K562 (cell line): Measurements from ENCODE around the gene SLC48A1. TPM values are rescaled to one million over a fixed set of nuclear protein-coding genes. Genes with fewer than 3 reads are reported as not detected.

Experiments used
- MECOM ChIP-seq: fragments of 250-450 bp; sonication (Bioruptor Pico); IDR thresholded peaks from 2 replicates; pipeline ENCODE4 v1.8.0; 2022; ENCODE audit warnings: inconsistent platforms
- NBN ChIP-seq: fragments of 450-650 bp; IDR thresholded peaks from 2 replicates; pipeline ENCODE4 v1.6.1; 2016; ENCODE audit warnings: low read depth, mild to moderate bottlenecking
- PTTG1 ChIP-seq: fragments of 450-650 bp; IDR thresholded peaks from 2 replicates; pipeline ENCODE4 v1.6.1; 2016; ENCODE audit warnings: low read depth, mild to moderate bottlenecking, missing genetic modification characterization, missing compliant biosample characterization
- TCF7L2 ChIP-seq: fragments of 150-350 bp; IDR thresholded peaks from 2 replicates; pipeline ENCODE4 v1.6.1; 2016; ENCODE audit warnings: low read depth, mild to moderate bottlenecking, low read length, moderate library complexity
- ZNF696 ChIP-seq: fragments of 250-450 bp; sonication (Bioruptor Pico); conservative IDR thresholded peaks from 2 replicates; pipeline ENCODE4 v1.4.0; 2020; ENCODE audit warnings: mild to moderate bottlenecking, moderate library complexity
- polyA plus RNA-seq, 8 experiments: library from polyadenylated mRNA; depleted of rRNA in 4 of 8; stranded (reverse) in 5 of 8; unstranded in 3 of 8; fragments of >200 nt; fragmentation: Nextera tagmentation in 2 of 8; fragmentation: Illumina TruSeq in 1 of 8; extraction: Ambion mirVana in 2 of 8; extraction: Trizol in 1 of 8; gene quantifications; 2 replicates each; pipeline versions ENCODE4 v1.2.1 to v1.2.3, GENCODE V29; 2011 to 2014; ENCODE audit warnings: inconsistent platforms in 1 of 8, missing spikeins in 1 of 8
- total RNA-seq, 7 experiments: library from RNA; depleted of rRNA in 6 of 7; stranded (reverse); fragments of >200 nt in 6 of 7; fragmentation: Illumina TruSeq in 2 of 7; extraction: Trizol in 2 of 7; gene quantifications; 2 replicates each; pipeline versions ENCODE4 v1.2.1 to v1.2.3, GENCODE V29; 2011 to 2021; ENCODE audit warnings: low replicate concordance in 1 of 7
- TF ChIP-seq, protein P1 (sequence below): fragments of 450-650 bp; formaldehyde crosslinking; IDR thresholded peaks from 2 replicates; pipeline ENCODE4 v1.4.0; 2020; ENCODE audit warnings: mild to moderate bottlenecking, mixed read lengths
- TF ChIP-seq, protein P2 (sequence below): fragments of 150-350 bp; conservative IDR thresholded peaks from 2 replicates; pipeline ENCODE4 v1.6.1; 2014; ENCODE audit warnings: low read length
- TF ChIP-seq, protein P3 (sequence below): fragments of 450-650 bp; formaldehyde crosslinking; IDR thresholded peaks from 2 replicates; pipeline ENCODE4 v1.4.0; 2020; ENCODE audit warnings: mild to moderate bottlenecking, moderate library complexity

SLC48A1 gene
- total and polyA plus RNA-seq, 9 of the 15 experiments (the other 6 are each of a cell fraction or from before 2014, with no cell fraction given), result 10.7 to 37.5 (median 18.7) TPM

DNA sequence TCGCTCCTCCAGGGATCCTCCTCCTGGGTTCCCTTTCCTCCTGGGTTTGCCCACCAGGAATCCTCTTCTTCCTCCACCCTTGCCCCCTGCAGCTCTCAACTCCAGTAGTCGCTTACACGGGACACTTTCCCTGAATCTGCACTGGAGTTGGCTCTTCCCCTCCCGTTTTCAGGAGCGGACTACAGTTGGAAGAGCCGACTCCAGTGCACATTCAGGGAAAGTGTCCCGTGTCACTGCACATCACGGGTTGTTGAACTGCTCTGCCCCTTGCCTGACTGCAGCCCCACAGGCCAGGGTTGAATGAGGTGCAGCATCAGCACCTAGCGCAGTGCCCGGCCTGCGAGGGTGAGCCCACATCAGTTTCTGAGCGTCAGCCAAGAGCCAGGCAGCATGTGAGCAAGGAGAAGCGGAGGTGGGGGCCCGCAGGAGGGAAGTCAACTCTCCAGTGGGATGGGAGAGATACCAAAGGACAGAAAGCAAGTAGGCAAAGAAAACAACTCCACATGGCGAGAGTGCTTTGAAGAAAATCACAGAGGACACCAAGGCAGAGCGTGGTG, 27.5 kb upstream of the SLC48A1 start (continued):
- TF ChIP-seq, protein P1, sequence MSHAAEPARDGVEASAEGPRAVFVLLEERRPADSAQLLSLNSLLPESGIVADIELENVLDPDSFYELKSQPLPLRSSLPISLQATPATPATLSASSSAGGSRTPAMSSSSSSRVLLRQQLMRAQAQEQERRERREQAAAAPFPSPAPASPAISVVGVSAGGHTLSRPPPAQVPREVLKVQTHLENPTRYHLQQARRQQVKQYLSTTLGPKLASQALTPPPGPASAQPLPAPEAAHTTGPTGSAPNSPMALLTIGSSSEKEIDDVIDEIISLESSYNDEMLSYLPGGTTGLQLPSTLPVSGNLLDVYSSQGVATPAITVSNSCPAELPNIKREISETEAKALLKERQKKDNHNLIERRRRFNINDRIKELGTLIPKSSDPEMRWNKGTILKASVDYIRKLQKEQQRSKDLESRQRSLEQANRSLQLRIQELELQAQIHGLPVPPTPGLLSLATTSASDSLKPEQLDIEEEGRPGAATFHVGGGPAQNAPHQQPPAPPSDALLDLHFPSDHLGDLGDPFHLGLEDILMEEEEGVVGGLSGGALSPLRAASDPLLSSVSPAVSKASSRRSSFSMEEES (CRISPR knock-in tag), result no peak
- TF ChIP-seq, protein P2, sequence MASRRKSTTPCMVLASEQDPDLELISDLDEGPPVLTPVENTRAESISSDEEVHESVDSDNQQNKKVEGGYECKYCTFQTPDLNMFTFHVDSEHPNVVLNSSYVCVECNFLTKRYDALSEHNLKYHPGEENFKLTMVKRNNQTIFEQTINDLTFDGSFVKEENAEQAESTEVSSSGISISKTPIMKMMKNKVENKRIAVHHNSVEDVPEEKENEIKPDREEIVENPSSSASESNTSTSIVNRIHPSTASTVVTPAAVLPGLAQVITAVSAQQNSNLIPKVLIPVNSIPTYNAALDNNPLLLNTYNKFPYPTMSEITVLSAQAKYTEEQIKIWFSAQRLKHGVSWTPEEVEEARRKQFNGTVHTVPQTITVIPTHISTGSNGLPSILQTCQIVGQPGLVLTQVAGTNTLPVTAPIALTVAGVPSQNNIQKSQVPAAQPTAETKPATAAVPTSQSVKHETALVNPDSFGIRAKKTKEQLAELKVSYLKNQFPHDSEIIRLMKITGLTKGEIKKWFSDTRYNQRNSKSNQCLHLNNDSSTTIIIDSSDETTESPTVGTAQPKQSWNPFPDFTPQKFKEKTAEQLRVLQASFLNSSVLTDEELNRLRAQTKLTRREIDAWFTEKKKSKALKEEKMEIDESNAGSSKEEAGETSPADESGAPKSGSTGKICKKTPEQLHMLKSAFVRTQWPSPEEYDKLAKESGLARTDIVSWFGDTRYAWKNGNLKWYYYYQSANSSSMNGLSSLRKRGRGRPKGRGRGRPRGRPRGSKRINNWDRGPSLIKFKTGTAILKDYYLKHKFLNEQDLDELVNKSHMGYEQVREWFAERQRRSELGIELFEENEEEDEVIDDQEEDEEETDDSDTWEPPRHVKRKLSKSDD, result no peak
- TF ChIP-seq PTTG1 (tag) (no peak), MECOM (CRISPR knock-in tag) (no peak), TCF7L2 (no peak), NBN (no peak), ZNF696 (CRISPR knock-in tag) (no peak)
- TF ChIP-seq, protein P3, sequence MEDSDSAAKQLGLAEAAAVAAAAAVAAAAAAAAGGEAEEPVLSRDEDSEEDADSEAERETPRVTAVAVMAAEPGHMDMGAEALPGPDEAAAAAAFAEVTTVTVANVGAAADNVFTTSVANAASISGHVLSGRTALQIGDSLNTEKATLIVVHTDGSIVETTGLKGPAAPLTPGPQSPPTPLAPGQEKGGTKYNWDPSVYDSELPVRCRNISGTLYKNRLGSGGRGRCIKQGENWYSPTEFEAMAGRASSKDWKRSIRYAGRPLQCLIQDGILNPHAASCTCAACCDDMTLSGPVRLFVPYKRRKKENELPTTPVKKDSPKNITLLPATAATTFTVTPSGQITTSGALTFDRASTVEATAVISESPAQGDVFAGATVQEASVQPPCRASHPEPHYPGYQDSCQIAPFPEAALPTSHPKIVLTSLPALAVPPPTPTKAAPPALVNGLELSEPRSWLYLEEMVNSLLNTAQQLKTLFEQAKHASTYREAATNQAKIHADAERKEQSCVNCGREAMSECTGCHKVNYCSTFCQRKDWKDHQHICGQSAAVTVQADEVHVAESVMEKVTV (CRISPR knock-in tag), result no peak
